ENCODE results near the gene EN2.
"Not testable (repeated sequence)": the region's sequence is repeated elsewhere in the genome, so short reads cannot be mapped to it uniquely, and the experiment has no call there.

The EN2 gene

GRCh38 chr7:155425887-155426286 is 32.0 kb upstream of the EN2 start:
- in situ Hi-C loops (cut with MboI; ENCODE audit: low sequenced_read_pairs): no loop called here

- in situ Hi-C loops (cut with MboI; ENCODE audit: low sequenced_read_pairs): no loop called here
Observed at GRCh38 chr7:155426543-155427410, 31.2 kb upstream of the EN2 start.

GRCh38 chr7:155427411-155428038 is 30.4 kb upstream of the EN2 start:
- in situ Hi-C loops (cut with MboI; ENCODE audit: low sequenced_read_pairs): no loop called here

- in situ Hi-C loops (cut with MboI; ENCODE audit: low sequenced_read_pairs): no loop called here
Observed at GRCh38 chr7:155428171-155428834, 29.6 kb upstream of the EN2 start.

GRCh38 chr7:155429651-155430050 is 28.3 kb upstream of the EN2 start:
- in situ Hi-C loops (cut with MboI; ENCODE audit: low sequenced_read_pairs): no loop called here

GRCh38 chr7:155430606-155431005 is 27.3 kb upstream of the EN2 start:
- in situ Hi-C loops (cut with MboI; ENCODE audit: low sequenced_read_pairs): no loop called here

- in situ Hi-C loops (cut with MboI; ENCODE audit: low sequenced_read_pairs): no loop called here
Observed at GRCh38 chr7:155431231-155431630, 26.7 kb upstream of the EN2 start.

GRCh38 chr7:155431711-155432110 is 26.2 kb upstream of the EN2 start:
- in situ Hi-C loops (cut with MboI; ENCODE audit: low sequenced_read_pairs): no loop called here

- in situ Hi-C loops (cut with MboI; ENCODE audit: low sequenced_read_pairs): no loop called here
Observed at GRCh38 chr7:155435110-155435509, 22.8 kb upstream of the EN2 start.

GRCh38 chr7:155437836-155438235 is 20.1 kb upstream of the EN2 start:
- in situ Hi-C loops (cut with MboI; ENCODE audit: low sequenced_read_pairs): no loop called here

GRCh38 chr7:155438777-155439176 is 19.2 kb upstream of the EN2 start:
- in situ Hi-C loops (cut with MboI; ENCODE audit: low sequenced_read_pairs): no loop called here

GRCh38 chr7:155439311-155440017 is 18.5 kb upstream of the EN2 start:
- in situ Hi-C loops (cut with MboI; ENCODE audit: low sequenced_read_pairs): no loop called here

- in situ Hi-C loops (cut with MboI; ENCODE audit: low sequenced_read_pairs): no loop called here
Observed at GRCh38 chr7:155440018-155440410, 17.9 kb upstream of the EN2 start.

GRCh38 chr7:155441856-155442255 is 16.1 kb upstream of the EN2 start:
- in situ Hi-C loops (cut with MboI; ENCODE audit: low sequenced_read_pairs): no loop called here

- in situ Hi-C loops (cut with MboI; ENCODE audit: low sequenced_read_pairs): no loop called here
Observed at GRCh38 chr7:155444746-155445145, 13.2 kb upstream of the EN2 start.

- in situ Hi-C loops (cut with MboI; ENCODE audit: low sequenced_read_pairs): not testable (repeated sequence)
Observed at GRCh38 chr7:155445606-155446005, 12.3 kb upstream of the EN2 start.

- in situ Hi-C loops (cut with MboI; ENCODE audit: low sequenced_read_pairs): no loop called here
Observed at GRCh38 chr7:155447603-155448002, 10.3 kb upstream of the EN2 start.

GRCh38 chr7:155448632-155449007 is 9.3 kb upstream of the EN2 start:
- in situ Hi-C loops (cut with MboI; ENCODE audit: low sequenced_read_pairs): no loop called here

- in situ Hi-C loops (cut with MboI; ENCODE audit: low sequenced_read_pairs): no loop called here
Observed at GRCh38 chr7:155449008-155449868, 8.7 kb upstream of the EN2 start.

GRCh38 chr7:155449869-155450557 is 7.9 kb upstream of the EN2 start:
- in situ Hi-C loops (cut with MboI; ENCODE audit: low sequenced_read_pairs): no loop called here

All from hTERT RPE-1 (cell line).